AG10803 (cell line): ENCODE data around the gene LRRC36.

Experiments
- DNase-seq: peaks from one replicate; pipeline ENCODE4 v3.0.0; 2010; ENCODE audit warnings: low read depth
- H3K4me3 ChIP-seq: 2 replicates; pipeline ENCODE4 v1.5.1; 2011; ENCODE audit warnings: mild to moderate bottlenecking, low read length, control low read depth
- CTCF ChIP-seq: conservative IDR thresholded peaks from 2 replicates; pipeline ENCODE4 v1.5.1; 2011; ENCODE audit warnings: mild to moderate bottlenecking, low read length, control low read depth, inconsistent platforms

The LRRC36 gene

GRCh38 chr16:67326472-67327309, at the start of gene LRRC36, which contains the start of gene KCTD19:
Gene LRRC36, plus strand, starts transcription at chr16:67326815. Its CDS starts 48 bp downstream, at chr16:67326863.
Gene KCTD19, minus strand, starts transcription at chr16:67326741. Its CDS starts 34 bp downstream, at chr16:67326707.
- TF ChIP-seq CTCF = peak; percentile 38
- H3K4me3 ChIP-seq = peak within 1 kb of the TSS; percentile 44
- no peak for DNase-seq

DNA sequence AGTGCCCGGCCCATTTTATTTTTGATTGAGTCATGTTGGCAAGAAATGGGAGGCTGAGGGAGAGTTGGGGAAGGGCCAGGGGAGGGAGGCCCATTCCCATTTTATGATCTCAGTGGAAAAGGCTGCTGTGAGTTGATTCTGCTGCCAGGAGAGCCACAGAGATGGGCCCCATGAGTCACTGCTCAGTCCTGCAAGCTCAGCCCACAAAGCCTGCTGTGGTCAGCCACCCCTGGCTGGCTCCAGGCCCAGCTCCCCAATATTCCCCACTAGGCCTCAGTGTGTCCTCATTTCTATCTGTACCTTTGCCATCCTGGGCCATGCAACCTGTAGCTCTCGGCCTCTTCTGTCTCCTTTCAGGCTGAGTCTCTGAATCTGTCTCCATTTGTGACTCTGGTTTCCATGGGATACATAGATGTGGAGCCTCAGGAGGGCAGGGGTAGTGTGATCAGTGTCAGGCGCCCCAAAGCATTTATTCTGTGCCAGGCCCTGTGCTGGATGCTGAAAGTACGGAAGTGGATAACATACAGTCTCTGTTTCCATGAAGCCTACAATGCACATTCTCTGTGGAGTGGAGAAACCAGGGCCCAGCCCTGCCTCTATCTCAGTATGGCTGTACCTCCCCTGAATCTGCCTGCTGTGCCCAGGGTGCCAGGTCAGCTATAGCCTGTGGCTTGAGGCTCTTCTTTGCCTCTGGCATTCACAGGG, 49.2 kb upstream of the LRRC36 start:
- TF ChIP-seq CTCF = no peak
- H3K4me3 ChIP-seq = peak overlapping the region; percentile 76
- peak; percentile 100 for DNase-seq

DNA sequence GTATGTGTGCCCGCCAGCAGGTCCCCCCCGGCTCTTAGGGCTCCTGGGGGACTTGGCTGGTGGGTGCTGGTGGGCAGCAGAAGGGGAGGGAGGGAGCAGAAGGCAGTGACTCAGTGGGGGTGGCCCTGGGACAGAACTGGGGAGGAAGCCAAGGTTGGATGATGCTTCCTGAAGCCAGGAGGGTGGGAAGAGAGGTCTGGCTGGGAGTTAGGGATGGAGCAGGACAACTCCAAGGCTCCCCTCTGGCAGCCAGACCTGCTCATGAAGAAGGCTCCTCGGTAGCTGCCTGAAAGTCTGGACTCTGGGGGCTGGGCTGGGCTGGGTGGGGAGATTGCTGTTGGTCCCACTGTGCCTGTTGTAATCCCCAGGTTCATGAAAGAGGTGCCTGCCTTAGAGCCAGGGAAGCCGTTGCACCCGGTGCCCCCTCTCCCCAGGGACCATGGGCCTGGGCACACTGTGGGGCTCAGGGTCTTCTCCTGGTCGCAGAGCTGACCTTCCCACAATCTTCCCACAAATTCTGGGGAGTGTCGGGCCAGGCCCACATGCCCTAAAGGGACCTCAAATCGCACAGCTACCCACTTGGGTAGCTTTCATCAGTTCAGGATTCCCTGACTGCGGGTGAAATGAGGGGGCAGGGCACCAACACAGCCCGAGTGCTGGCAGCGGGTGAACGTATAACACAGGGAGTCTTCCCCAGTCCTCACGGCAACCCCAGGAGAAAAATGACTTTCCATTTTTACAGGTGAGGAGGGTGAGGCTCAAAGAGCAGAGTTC, 48.4 kb upstream of the LRRC36 start:
- peak; percentile 84 for DNase-seq
- H3K4me3 ChIP-seq = peak overlapping the region; percentile 76
- no peak for TF ChIP-seq CTCF

- DNase-seq = no peak
- H3K4me3 ChIP-seq = peak overlapping the region; percentile 76
- peak; percentile 32 for TF ChIP-seq CTCF
These were observed 47.8 kb upstream of the LRRC36 start for GRCh38 chr16:67278773-67279295.

GRCh38 chr16:67279296-67280089, 47.1 kb upstream of the LRRC36 start, which contains the start of gene PLEKHG4:
Gene PLEKHG4, plus strand, starts transcription at chr16:67279532. Its CDS starts 513 bp downstream, at chr16:67280045.
- peak within 1 kb of the TSS; percentile 76 for H3K4me3 ChIP-seq
- peak; percentile 71 for DNase-seq
- TF ChIP-seq CTCF = peak; percentile 36; the same call in 1 of the 2 replicates
